IPS-11a (cell line): ENCODE results near the gene CACNA1C.

ENCODE experiments used
- H3K4me3 ChIP-seq: one replicate; pipeline ENCODE4 v1.5.1; 2013; ENCODE audit warnings: low read depth, low read length, control low read depth

The CACNA1C gene

DNA sequence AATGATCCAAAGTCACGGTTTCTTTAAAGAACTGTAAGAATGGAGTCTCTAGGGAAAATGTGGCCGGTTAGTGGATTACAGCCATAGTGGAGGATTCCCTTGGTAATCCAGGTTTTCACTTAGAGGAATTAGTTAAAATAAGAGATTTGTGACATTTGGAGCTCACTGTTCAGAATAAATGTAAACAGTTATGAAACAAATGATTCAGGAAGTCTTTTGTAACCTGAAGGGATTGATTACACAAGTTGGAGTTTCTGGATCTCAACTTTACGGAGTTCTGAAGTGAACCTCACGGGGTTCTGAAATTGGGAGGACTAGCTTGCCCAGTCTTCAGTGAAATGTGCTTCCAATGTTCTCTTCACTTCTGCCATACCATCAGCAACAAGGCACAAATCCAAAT, 507.6 kb downstream of the CACNA1C start:
- no peak overlapping the region for H3K4me3 ChIP-seq

GRCh38 chr12:2561367-2561766, 508.6 kb downstream of the CACNA1C start:
- no peak overlapping the region for H3K4me3 ChIP-seq

GRCh38 chr12:2562400-2562799, 509.6 kb downstream of the CACNA1C start:
- no peak overlapping the region for H3K4me3 ChIP-seq

GRCh38 chr12:2563709-2564108, 510.9 kb downstream of the CACNA1C start:
- no peak overlapping the region for H3K4me3 ChIP-seq

DNA sequence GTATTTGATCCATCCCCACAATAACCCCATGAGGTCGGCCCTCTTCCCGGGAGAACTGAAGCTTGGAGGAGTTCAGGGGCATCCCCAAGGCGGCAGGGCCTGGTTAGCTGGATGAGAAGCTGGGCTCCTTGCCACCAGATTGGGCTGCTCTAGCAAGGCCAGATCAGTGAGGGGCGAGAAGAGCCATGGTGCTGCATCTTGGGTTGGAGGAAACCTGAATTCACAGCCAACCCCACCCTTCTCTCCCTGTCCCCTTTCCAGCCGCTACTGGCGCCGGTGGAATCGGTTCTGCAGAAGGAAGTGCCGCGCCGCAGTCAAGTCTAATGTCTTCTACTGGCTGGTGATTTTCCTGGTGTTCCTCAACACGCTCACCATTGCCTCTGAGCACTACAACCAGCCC, 513.4 kb downstream of the CACNA1C start:
- no peak overlapping the region for H3K4me3 ChIP-seq

- no peak overlapping the region for H3K4me3 ChIP-seq
Observed at GRCh38 chr12:2567711-2568110, 514.9 kb downstream of the CACNA1C start.

DNA sequence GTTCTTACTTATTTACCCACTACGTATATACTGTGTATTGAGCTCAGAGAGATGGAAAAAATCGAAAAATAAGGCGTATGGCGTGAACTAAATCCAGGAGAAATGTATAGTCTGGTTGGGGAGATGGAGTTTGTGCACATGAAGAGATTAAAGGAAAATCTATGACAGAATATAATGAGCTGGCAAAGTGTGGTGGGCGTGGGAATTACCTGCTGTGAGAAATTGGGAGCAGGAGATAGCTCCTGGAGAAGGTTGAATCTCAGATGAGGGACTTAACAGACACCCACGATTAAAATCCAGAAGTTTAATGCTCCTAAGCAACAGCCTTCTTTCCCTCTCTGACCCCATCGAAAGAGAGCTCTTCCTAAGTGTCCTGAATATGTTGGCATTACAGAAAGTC, 517.8 kb downstream of the CACNA1C start:
- no peak overlapping the region for H3K4me3 ChIP-seq

DNA sequence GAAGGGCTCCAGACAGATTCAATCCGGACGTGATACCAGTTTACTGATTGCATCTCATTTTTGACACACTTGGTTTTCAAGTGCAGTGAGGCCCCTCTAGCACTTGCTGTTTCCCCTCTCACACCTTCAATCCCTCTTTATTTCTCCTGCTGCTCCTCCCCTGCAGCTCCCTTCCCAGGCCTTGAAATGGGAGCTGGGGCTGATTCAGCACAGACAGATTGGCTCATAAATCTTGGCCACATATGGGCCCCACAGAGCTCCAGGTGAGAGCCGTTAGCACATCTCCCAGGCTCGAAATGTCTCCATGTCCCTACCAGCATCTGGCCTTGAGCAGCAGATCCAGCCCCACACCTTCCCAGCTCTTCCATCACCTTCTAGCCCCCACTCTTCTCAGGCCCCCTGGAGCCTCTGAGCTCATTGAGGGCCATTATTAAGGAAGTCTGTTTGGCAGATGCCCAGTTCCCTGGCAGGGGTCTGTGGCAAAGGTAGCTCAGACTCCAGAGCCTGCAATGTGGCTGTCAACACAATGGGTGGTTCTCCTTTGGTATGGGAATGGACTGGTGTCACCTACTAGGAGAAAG, 521.7 kb downstream of the CACNA1C start:
- H3K4me3 ChIP-seq, result no peak overlapping the region

DNA sequence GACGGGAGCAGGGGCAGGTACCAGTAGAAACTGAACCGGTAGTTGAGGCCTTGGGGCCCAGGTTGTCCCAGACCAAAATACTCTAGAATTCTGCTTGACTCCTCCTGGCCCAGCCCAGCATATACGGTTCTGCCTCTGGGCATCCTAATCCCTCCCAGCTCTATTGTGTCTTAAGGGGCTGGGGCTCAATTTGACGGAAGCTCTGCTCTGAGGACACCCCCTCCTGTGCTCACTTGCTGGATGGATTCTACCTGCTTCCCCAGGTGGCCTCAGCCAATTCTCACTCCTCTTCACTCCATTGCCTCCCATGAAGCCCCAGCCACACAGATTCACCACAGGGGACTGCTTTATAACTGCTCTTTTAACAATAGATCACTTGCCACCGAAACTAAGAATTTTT, 522.5 kb downstream of the CACNA1C start:
- H3K4me3 ChIP-seq, result no peak overlapping the region

- no peak overlapping the region for H3K4me3 ChIP-seq
Observed at GRCh38 chr12:2578211-2578610, 525.4 kb downstream of the CACNA1C start.

- no peak overlapping the region for H3K4me3 ChIP-seq
Observed at GRCh38 chr12:2578772-2579171, 526.0 kb downstream of the CACNA1C start.

DNA sequence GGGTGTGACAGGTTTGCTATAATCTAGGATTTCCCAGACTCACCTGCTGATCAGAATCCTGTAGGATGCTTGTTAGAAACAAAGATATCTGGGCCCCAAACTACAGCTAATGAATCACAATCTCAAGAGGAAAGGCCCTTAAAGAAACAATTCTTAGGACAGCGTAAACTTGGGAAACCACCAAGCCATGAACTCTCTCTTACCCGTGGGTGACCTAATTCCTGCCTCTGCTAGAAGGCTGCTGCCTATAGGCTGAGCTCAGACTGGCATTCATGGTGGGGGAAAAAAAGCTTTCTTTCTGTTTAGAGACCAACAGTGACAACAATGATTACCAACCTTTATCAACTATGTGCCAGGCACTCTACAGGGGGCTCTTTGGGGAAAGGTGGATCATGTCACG, 528.0 kb downstream of the CACNA1C start:
- H3K4me3 ChIP-seq, result no peak overlapping the region

GRCh38 chr12:2581293-2582045, 528.7 kb downstream of the CACNA1C start:
- H3K4me3 ChIP-seq, result no peak overlapping the region

DNA sequence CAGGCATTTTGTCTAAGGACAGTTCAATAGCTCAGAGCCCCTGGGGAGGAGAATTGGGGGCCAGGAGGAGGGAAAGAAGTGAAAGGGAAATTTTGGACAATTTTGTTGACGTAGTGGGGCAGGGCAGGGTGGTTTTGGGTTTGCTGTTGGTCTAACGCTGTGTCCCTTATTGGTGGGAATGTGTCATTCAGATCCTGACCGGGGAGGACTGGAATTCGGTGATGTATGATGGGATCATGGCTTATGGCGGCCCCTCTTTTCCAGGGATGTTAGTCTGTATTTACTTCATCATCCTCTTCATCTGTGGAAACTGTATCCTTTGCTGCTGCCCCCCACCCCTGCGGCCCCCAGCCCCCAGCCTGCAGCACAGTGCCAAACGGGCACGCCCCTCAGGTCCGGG, 529.8 kb downstream of the CACNA1C start:
- H3K4me3 ChIP-seq, result no peak overlapping the region

DNA sequence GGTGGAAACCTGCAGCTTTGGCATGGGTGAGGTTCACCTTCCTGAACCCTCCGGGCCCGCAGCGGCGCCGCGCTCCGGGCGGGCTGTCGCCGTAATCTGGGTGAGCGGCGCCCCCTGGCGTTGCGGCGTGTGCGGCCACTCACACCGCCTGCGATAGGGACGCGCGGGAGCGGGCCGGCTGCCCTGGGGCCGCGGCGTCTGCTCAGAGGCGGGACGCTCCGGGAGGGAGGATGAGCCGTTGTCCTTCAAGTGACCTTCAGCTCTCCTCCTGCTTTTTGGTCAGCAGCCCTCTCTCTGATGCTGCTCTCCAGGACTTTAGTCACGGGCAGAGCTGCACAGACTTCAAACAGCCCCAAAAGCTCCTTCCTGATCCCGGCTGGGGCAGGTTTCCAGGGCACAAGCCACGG, 530.3 kb downstream of the CACNA1C start:
- H3K4me3 ChIP-seq, result no peak overlapping the region

DNA sequence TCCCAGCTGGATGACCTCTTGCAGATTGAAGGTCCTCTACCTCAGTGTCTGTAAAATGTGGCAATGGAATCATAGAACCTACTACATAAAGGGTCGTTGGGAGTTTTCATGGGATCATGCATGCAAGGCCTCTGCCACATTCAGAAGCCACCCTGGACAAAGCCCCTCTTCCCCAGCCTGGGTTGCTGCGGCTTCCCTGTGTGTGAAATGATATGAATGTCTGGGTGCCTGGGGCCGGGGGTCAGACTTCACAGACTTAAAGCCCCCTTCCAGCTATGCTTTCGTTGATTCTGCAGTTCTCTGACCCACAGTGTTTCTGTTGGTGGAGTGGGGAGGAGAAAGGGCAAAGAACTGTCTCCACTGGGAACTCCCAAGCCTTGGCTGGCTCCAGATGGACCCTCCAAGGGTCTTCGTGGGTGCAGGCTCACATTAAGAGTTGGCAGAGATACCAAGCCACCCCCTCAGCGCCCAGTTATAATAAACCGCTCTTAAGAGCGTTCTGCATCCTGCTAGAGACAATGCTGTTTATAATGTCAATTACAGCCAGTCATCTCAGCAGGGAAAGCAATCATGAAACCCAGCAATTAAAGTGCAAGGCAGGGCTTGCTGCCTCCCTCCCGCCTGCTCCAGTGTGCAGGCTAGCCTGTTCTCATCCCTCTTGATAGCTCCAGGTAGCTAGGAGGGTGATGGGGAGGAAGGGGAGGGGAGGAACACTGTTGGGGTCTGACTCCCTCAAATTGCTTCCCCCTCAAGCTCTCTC, 531.0 kb downstream of the CACNA1C start:
- no peak overlapping the region for H3K4me3 ChIP-seq

DNA sequence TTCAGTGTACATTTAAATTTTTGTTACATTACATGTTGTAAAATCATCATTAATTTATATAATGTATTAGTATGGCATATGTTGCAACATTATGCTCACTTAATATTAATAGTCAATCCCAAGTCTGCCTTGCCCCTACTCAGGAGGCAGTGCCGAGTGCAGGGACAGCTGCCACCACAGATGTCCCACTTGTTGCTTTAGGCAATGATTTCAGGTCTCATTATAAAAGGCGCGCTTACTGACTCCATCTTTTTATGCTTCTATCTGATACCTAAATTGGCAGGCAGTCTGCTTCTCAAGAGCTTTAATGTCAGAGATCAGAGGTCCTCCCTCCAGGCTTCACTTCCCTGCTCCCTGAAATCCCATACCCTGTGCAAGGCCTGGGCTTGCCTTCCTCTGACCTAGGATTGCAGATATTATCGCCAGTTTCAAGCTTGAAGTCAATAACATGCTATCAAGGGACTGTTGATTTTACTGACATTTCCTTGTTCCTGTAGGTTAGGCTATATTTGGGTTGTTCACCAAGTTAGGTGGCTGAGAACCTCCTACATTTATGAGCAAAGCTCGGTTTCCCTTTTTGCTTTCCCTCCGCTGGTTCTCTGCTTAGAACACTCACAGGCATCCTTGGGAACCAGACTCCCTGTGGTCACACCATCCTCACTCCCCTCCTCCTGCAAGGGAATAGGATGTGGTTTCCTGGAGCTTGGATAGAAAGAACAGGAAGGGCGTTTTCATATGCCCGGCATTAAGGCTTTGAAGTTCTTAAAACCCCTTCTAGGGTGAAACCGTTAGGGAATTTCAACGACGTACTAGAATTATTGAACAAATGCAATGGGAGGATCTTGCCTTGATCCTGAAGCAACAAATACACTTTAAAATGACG, 533.6 kb downstream of the CACNA1C start:
- no peak overlapping the region for H3K4me3 ChIP-seq

DNA sequence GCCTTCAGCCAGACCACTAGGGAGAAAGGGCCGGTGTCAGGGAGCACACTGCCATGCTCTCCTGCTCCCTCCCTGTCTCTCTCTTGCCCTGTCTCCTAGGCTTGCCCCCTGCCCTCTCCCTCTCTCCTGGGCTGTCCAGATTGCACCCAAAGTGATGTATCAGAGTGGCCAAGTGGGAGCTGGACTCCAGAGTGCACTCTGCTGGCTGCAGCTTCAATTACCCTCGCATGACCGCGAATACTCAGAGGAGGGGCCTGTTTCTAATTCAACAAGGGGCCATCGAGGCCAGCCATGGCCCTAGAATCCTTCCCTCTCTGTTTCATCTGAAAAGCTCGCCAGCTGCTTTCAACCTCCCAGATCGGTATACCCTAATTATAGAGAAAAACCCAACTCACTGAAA, 535.6 kb downstream of the CACNA1C start:
- H3K4me3 ChIP-seq, result no peak overlapping the region

DNA sequence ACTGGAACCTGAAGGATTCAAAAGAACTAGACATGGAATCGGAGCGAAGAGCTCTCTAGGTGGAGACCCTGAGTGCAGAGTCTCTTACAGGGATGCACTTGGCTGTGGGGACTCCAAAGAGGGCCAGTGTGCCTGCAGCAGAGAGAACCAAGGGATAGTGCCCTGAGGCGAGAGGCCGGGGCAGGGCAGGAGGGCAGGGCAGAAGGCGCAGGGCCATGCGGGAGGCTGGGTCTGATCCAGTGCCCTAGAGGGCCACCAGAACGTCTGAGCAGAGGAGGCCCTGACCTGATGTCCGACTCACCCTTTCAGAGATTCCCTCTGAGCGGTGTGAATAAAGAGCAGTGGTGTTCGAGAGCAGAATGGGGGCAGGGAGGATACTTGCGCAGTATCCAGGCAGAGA, 536.6 kb downstream of the CACNA1C start:
- no peak overlapping the region for H3K4me3 ChIP-seq

DNA sequence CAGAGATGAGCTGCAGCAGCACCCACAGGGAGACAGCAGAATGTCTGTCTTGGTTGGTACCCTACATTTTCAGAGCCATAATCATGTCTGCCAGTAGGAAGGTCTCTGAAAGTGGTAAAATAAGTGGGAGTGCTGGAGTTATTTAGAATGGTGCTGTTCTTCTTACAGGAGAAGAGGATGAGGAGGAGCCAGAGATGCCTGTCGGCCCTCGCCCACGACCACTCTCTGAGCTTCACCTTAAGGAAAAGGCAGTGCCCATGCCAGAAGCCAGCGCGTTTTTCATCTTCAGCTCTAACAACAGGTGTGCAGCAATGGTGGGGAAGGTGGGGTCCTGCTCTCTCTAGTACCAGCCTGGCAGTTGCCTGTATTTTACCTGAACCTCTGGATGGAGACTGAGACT, 540.3 kb downstream of the CACNA1C start:
- H3K4me3 ChIP-seq, result no peak overlapping the region

GRCh38 chr12:2596441-2596840, 543.7 kb downstream of the CACNA1C start:
- H3K4me3 ChIP-seq, result no peak overlapping the region
